GM19240 (cell line): ENCODE data around the gene CCR3.

Experiments
- DNase-seq: peaks from one replicate; pipeline ENCODE4 v3.0.0; 2011; ENCODE audit warnings: low spot score; ENCODE audit not compliant: insufficient read length

CCR3 gene

GRCh38 chr3:46297658-46298423, 55.6 kb downstream of the CCR3 start:
- no peak for DNase-seq

GRCh38 chr3:46298871-46299607, 56.8 kb downstream of the CCR3 start:
- DNase-seq, result no peak

- DNase-seq, result no peak
Measured at GRCh38 chr3:46299608-46300460, 57.6 kb downstream of the CCR3 start.

- DNase-seq, result no peak
Measured at GRCh38 chr3:46300461-46300789, 58.2 kb downstream of the CCR3 start.

DNA sequence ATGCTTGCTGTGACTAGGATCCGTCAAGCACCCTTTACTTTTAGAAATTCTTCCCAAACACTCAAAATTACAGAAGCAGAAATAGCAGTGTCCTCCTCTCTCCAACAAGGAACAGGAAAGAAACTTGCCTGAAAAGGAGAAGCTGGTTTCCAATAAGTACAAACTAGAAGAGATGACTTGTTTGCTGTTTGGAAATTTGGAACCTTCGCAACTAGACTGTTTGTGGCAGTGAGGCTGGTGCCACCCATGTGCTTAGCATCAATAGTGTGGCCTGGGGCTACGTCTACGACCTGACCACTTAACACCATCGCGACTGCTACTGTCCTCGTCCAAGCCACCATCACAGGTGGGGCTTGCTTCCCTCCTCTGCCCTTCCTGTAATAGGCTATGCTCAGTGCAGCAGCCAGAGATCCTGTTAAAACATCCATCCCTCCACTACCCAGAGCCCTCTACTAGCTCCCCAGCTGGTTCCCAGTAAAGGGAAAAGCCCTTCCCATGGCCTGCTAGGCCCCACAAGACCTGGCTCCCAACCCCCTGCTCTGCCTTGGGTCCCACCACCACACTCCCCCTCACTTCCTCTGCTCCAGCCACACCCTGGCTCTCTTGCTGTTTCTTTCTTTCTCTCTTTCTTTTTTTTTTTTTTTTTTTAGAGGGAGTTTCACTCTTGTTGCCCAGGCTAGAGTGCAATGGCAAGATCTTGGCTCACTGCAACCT, 59.0 kb downstream of the CCR3 start:
- DNase-seq, result no peak

DNA sequence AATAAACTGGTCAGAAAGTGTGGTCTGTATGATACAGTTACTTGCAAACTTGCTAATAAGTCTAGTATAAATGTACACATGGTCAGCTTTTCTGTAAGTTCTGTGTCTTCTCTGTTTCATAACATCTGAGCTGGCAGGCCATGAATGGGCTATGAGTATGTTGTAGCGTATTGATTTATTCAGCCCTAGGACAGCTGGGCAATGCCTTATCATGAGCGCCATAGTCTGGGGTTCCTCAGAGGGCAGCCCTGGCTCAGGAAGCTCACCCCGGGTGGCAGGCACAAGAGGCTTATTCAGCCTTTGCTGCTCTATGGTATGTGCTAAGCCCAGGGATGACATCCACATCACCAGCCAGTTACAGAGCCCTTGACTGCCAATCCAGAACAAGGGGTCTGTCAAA, 61.0 kb downstream of the CCR3 start:
- DNase-seq, result no peak

DNA sequence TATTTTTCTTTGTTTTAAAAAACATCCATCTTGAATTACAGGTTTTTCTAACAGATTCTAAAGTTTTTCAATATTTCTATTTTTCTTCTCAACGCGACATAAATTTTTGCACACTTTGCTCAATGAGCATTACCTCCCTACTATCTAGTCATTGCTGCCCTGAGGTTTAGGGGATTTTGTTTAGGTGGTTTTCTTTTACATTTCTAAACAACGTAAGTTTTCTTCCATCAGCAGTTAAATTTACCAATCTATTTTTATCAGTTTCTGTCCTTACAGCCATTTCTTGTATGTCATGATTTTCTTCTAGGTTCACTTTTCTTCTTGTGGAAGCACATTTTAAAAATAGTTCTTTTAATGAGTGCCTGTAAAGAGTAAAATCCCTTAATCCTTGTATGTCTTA, 62.5 kb downstream of the CCR3 start:
- no peak for DNase-seq

DNA sequence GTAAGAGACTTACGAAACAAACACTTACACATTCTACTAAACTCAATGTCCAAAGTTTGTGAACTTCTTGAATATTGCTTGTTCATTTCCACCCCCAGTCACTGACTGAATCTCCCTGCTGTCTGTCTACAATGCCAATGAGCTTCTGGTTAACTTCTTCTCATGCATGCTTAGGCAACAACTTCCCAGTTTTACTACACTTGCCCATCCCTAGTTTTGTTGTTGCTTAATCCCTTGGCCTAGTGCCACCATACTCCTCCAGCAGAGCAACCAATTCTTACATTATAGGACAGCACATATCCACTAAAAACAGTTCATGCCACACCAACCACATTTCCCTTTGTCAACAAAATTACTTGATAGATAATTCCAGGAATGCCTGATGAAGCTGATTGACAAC, 70.7 kb downstream of the CCR3 start:
- no peak for DNase-seq

DNA sequence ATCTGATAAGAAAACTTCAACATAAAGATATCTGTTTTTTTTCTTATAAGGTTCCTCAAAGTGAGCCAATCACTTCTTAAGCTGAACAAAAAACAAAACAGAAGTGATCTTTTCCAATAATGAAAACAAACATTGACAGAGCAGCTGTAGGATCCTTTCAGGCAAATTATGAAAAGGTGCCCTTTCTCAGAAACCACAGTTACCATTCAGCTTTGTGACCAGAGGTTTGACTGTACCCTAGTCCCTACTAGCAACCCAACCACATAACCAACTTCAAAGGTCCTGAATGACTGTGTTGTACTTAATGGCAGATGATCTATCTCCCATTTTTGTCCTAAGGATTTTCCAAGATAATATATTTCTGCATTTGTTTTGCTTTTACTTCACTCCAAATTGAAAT, 72.3 kb downstream of the CCR3 start:
- no peak for DNase-seq

GRCh38 chr3:46316206-46316605, 73.9 kb downstream of the CCR3 start:
- DNase-seq, result no peak
